ENCODE measurements around the gene INHBB.
"Not testable (repeated sequence)": the region's sequence is repeated elsewhere in the genome, so short reads cannot be mapped to it uniquely, and the experiment has no call there.

Gene INHBB

GRCh38 chr2:120388222-120389035, 42.5 kb downstream of the INHBB start:
- peaks cover 6% of the 10 kb centered on the region for H3K4me1 ChIP-seq (ENCODE audit: control insufficient read depth, insufficient read depth, low read length)
- no peaks in the 10 kb centered on the region for H3K36me3 ChIP-seq (ENCODE audit: control insufficient read depth, insufficient read depth, low read length)
- no peaks in the 10 kb centered on the region for H3K9me3 ChIP-seq (ENCODE audit: control insufficient read depth, insufficient read depth, low read length)
- no peaks in the 10 kb centered on the region for H3K27me3 ChIP-seq (ENCODE audit: control insufficient read depth, insufficient read depth, low read length)
- H3K4me3 ChIP-seq (ENCODE audit: low read depth, low read length), result no peak overlapping the region
- H3K9ac ChIP-seq (ENCODE audit: low read depth, low read length), result no peak overlapping the region

GRCh38 chr2:120389036-120389391, 43.1 kb downstream of the INHBB start:
- no peaks in the 10 kb centered on the region for H3K9me3 ChIP-seq (ENCODE audit: control insufficient read depth, insufficient read depth, low read length)
- peaks cover 3% of the 10 kb centered on the region for H3K4me1 ChIP-seq (ENCODE audit: control insufficient read depth, insufficient read depth, low read length)
- no peak overlapping the region for H3K4me3 ChIP-seq (ENCODE audit: low read depth, low read length)
- no peaks in the 10 kb centered on the region for H3K27me3 ChIP-seq (ENCODE audit: control insufficient read depth, insufficient read depth, low read length)
- H3K9ac ChIP-seq (ENCODE audit: low read depth, low read length), result no peak overlapping the region
- no peaks in the 10 kb centered on the region for H3K36me3 ChIP-seq (ENCODE audit: control insufficient read depth, insufficient read depth, low read length)

GRCh38 chr2:120390381-120391055, 44.6 kb downstream of the INHBB start:
- no peaks in the 10 kb centered on the region for H3K9me3 ChIP-seq (ENCODE audit: control insufficient read depth, insufficient read depth, low read length)
- no peak overlapping the region for H3K9ac ChIP-seq (ENCODE audit: low read depth, low read length)
- no peaks in the 10 kb centered on the region for H3K36me3 ChIP-seq (ENCODE audit: control insufficient read depth, insufficient read depth, low read length)

GRCh38 chr2:120391382-120391781, 45.4 kb downstream of the INHBB start:
- not testable (repeated sequence) for H3K9me3 ChIP-seq (ENCODE audit: control insufficient read depth, insufficient read depth, low read length); H3K4me1 ChIP-seq (ENCODE audit: control insufficient read depth, insufficient read depth, low read length); H3K36me3 ChIP-seq (ENCODE audit: control insufficient read depth, insufficient read depth, low read length); H3K27me3 ChIP-seq (ENCODE audit: control insufficient read depth, insufficient read depth, low read length); H3K9ac ChIP-seq (ENCODE audit: low read depth, low read length); H3K4me3 ChIP-seq (ENCODE audit: low read depth, low read length)

More at GRCh38 chr2:120390381-120391055, 44.6 kb downstream of the INHBB start:
- H3K4me3 ChIP-seq (ENCODE audit: low read depth, low read length), result no peak overlapping the region
- H3K27me3 ChIP-seq (ENCODE audit: control insufficient read depth, insufficient read depth, low read length), result peaks cover 5% of the 10 kb centered on the region
- H3K4me1 ChIP-seq (ENCODE audit: control insufficient read depth, insufficient read depth, low read length), result peaks cover 3% of the 10 kb centered on the region

GRCh38 chr2:120391911-120392665, 46.2 kb downstream of the INHBB start:
- Histone ChIP-seq H3K4me3 (ENCODE audit: low read depth, low read length) (no peak overlapping the region), H3K9ac (ENCODE audit: low read depth, low read length) (no peak overlapping the region), H3K4me1 (ENCODE audit: control insufficient read depth, insufficient read depth, low read length) (peaks cover 5% of the 10 kb centered on the region), H3K36me3 (ENCODE audit: control insufficient read depth, insufficient read depth, low read length) (no peaks in the 10 kb centered on the region), H3K27me3 (ENCODE audit: control insufficient read depth, insufficient read depth, low read length) (peaks cover 7% of the 10 kb centered on the region), H3K9me3 (ENCODE audit: control insufficient read depth, insufficient read depth, low read length) (no peaks in the 10 kb centered on the region)

GRCh38 chr2:120392923-120393322, 47.0 kb downstream of the INHBB start:
- Histone ChIP-seq H3K36me3 (ENCODE audit: control insufficient read depth, insufficient read depth, low read length) (no peaks in the 10 kb centered on the region), H3K9ac (ENCODE audit: low read depth, low read length) (no peak overlapping the region), H3K9me3 (ENCODE audit: control insufficient read depth, insufficient read depth, low read length) (no peaks in the 10 kb centered on the region), H3K4me1 (ENCODE audit: control insufficient read depth, insufficient read depth, low read length) (peaks cover 5% of the 10 kb centered on the region), H3K4me3 (ENCODE audit: low read depth, low read length) (no peak overlapping the region), H3K27me3 (ENCODE audit: control insufficient read depth, insufficient read depth, low read length) (peaks cover 7% of the 10 kb centered on the region)

- H3K27me3 ChIP-seq (ENCODE audit: control insufficient read depth, insufficient read depth, low read length), result peaks cover 7% of the 10 kb centered on the region
- H3K36me3 ChIP-seq (ENCODE audit: control insufficient read depth, insufficient read depth, low read length), result no peaks in the 10 kb centered on the region
- no peaks in the 10 kb centered on the region for H3K9me3 ChIP-seq (ENCODE audit: control insufficient read depth, insufficient read depth, low read length)
- H3K4me1 ChIP-seq (ENCODE audit: control insufficient read depth, insufficient read depth, low read length), result peaks cover 5% of the 10 kb centered on the region
- no peak overlapping the region for H3K9ac ChIP-seq (ENCODE audit: low read depth, low read length)
- H3K4me3 ChIP-seq (ENCODE audit: low read depth, low read length), result no peak overlapping the region
Measured at GRCh38 chr2:120393456-120393855, 47.5 kb downstream of the INHBB start.

GRCh38 chr2:120394764-120395163, 48.8 kb downstream of the INHBB start:
- H3K4me3 ChIP-seq (ENCODE audit: low read depth, low read length), result no peak overlapping the region

GRCh38 chr2:120395221-120396012, 49.5 kb downstream of the INHBB start:
- Histone ChIP-seq H3K9me3 (ENCODE audit: control insufficient read depth, insufficient read depth, low read length) (no peaks in the 10 kb centered on the region), H3K4me3 (ENCODE audit: low read depth, low read length) (no peak overlapping the region), H3K4me1 (ENCODE audit: control insufficient read depth, insufficient read depth, low read length) (peaks cover 5% of the 10 kb centered on the region), H3K9ac (ENCODE audit: low read depth, low read length) (no peak overlapping the region), H3K36me3 (ENCODE audit: control insufficient read depth, insufficient read depth, low read length) (no peaks in the 10 kb centered on the region), H3K27me3 (ENCODE audit: control insufficient read depth, insufficient read depth, low read length) (peaks cover 7% of the 10 kb centered on the region)

More at GRCh38 chr2:120394764-120395163, 48.8 kb downstream of the INHBB start:
- Histone ChIP-seq H3K9ac (ENCODE audit: low read depth, low read length) (no peak overlapping the region), H3K9me3 (ENCODE audit: control insufficient read depth, insufficient read depth, low read length) (no peaks in the 10 kb centered on the region), H3K27me3 (ENCODE audit: control insufficient read depth, insufficient read depth, low read length) (peaks cover 7% of the 10 kb centered on the region), H3K4me1 (ENCODE audit: control insufficient read depth, insufficient read depth, low read length) (peaks cover 5% of the 10 kb centered on the region), H3K36me3 (ENCODE audit: control insufficient read depth, insufficient read depth, low read length) (no peaks in the 10 kb centered on the region)

GRCh38 chr2:120396013-120396860, 50.3 kb downstream of the INHBB start:
- H3K27me3 ChIP-seq (ENCODE audit: control insufficient read depth, insufficient read depth, low read length), result peaks cover 7% of the 10 kb centered on the region
- no peaks in the 10 kb centered on the region for H3K36me3 ChIP-seq (ENCODE audit: control insufficient read depth, insufficient read depth, low read length)
- H3K9ac ChIP-seq (ENCODE audit: low read depth, low read length), result no peak overlapping the region
- H3K9me3 ChIP-seq (ENCODE audit: control insufficient read depth, insufficient read depth, low read length), result no peaks in the 10 kb centered on the region
- H3K4me3 ChIP-seq (ENCODE audit: low read depth, low read length), result no peak overlapping the region
- peaks cover 5% of the 10 kb centered on the region for H3K4me1 ChIP-seq (ENCODE audit: control insufficient read depth, insufficient read depth, low read length)
